ENCODE measurements around the gene GOLGB1.

GOLGB1 gene

GRCh38 chr3:121637922-121638321, 111.6 kb downstream of the GOLGB1 start:
- DNase-seq, result no peak
- no peaks in the 10 kb centered on the region for H3K36me3 ChIP-seq (replicated peaks)
- H3K27me3 ChIP-seq (replicated peaks), result no peaks in the 10 kb centered on the region
- no peak for TF ChIP-seq CTCF (IDR thresholded peaks at IDR 0.05; ENCODE audit: low read depth, low read length, missing control alignments)
- no peak overlapping the region for H3K27ac ChIP-seq
- in situ Hi-C loops (cut with HindIII; ENCODE audit: low pct_ligation_motif_present, low sequenced_read_pairs), result no loop called here
- no peak overlapping the region for H3K4me3 ChIP-seq (ENCODE audit: low read depth, low read length)

- in situ Hi-C loops (cut with HindIII; ENCODE audit: low pct_ligation_motif_present, low sequenced_read_pairs), result no loop called here
- no peak for TF ChIP-seq CTCF (IDR thresholded peaks at IDR 0.05; ENCODE audit: low read depth, low read length, missing control alignments)
- Histone ChIP-seq H3K27ac (no peak overlapping the region), H3K27me3 (replicated peaks) (no peaks in the 10 kb centered on the region), H3K36me3 (replicated peaks) (no peaks in the 10 kb centered on the region), H3K4me3 (ENCODE audit: low read depth, low read length) (no peak overlapping the region)
- no peak for DNase-seq
Measured at GRCh38 chr3:121630355-121630754, 119.2 kb downstream of the GOLGB1 start.

- TF ChIP-seq CTCF (IDR thresholded peaks at IDR 0.05; ENCODE audit: low read depth, low read length, missing control alignments), result no peak
- no peak for DNase-seq
- in situ Hi-C loops (cut with HindIII; ENCODE audit: low pct_ligation_motif_present, low sequenced_read_pairs), result no loop called here
- Histone ChIP-seq H3K27me3 (replicated peaks) (no peaks in the 10 kb centered on the region), H3K27ac (no peak overlapping the region), H3K4me3 (ENCODE audit: low read depth, low read length) (no peak overlapping the region), H3K36me3 (replicated peaks) (no peaks in the 10 kb centered on the region)
Measured at GRCh38 chr3:121629601-121630000, 119.9 kb downstream of the GOLGB1 start.

- in situ Hi-C loops (cut with HindIII; ENCODE audit: low pct_ligation_motif_present, low sequenced_read_pairs), result no loop called here
- no peak overlapping the region for H3K4me3 ChIP-seq (ENCODE audit: low read depth, low read length)
- no peak for TF ChIP-seq CTCF (IDR thresholded peaks at IDR 0.05; ENCODE audit: low read depth, low read length, missing control alignments)
- H3K36me3 ChIP-seq (replicated peaks), result no peaks in the 10 kb centered on the region
- no peak for DNase-seq
- H3K27me3 ChIP-seq (replicated peaks), result no peaks in the 10 kb centered on the region
- H3K27ac ChIP-seq, result no peak overlapping the region
Measured at GRCh38 chr3:121627622-121628021, 121.9 kb downstream of the GOLGB1 start.

GRCh38 chr3:121627211-121627610, 122.3 kb downstream of the GOLGB1 start:
- DNase-seq, result no peak
- Histone ChIP-seq H3K27me3 (replicated peaks) (no peaks in the 10 kb centered on the region), H3K36me3 (replicated peaks) (no peaks in the 10 kb centered on the region), H3K27ac (no peak overlapping the region), H3K4me3 (ENCODE audit: low read depth, low read length) (no peak overlapping the region)
- TF ChIP-seq CTCF (IDR thresholded peaks at IDR 0.05; ENCODE audit: low read depth, low read length, missing control alignments), result no peak
- in situ Hi-C loops (cut with HindIII; ENCODE audit: low pct_ligation_motif_present, low sequenced_read_pairs), result no loop called here

- DNase-seq, result no peak
- H3K27ac ChIP-seq, result no peak overlapping the region
- H3K36me3 ChIP-seq (replicated peaks), result no peaks in the 10 kb centered on the region
- TF ChIP-seq CTCF (IDR thresholded peaks at IDR 0.05; ENCODE audit: low read depth, low read length, missing control alignments), result no peak
- no peak overlapping the region for H3K4me3 ChIP-seq (ENCODE audit: low read depth, low read length)
- in situ Hi-C loops (cut with HindIII; ENCODE audit: low pct_ligation_motif_present, low sequenced_read_pairs), result no loop called here
- H3K27me3 ChIP-seq (replicated peaks), result no peaks in the 10 kb centered on the region
Measured at GRCh38 chr3:121626495-121626894, 123.0 kb downstream of the GOLGB1 start.

All from brain microvascular endothelial cell (primary cell).